Endothelial cell (in vitro differentiated cells): Measurements from ENCODE around the gene TRAP1. TPM values are rescaled to one million over a fixed set of nuclear protein-coding genes. Genes with fewer than 3 reads are reported as not detected.

Experiments
- DNase-seq: peaks from one replicate; pipeline ENCODE4 v3.0.0; 2021; ENCODE audit warnings: low spot score
- H3K27ac Mint-ChIP-seq: one replicate; pipeline ENCODE4 v1.8.0; 2021; ENCODE audit warnings: mixed read lengths, inconsistent platforms; ENCODE audit not compliant: unreplicated experiment
- H3K27me3 Mint-ChIP-seq: one replicate; pipeline ENCODE4 v1.8.0; 2021; ENCODE audit warnings: mild to moderate bottlenecking, moderate library complexity, mixed read lengths, inconsistent platforms; ENCODE audit not compliant: unreplicated experiment
- H3K36me3 Mint-ChIP-seq: one replicate; pipeline ENCODE4 v1.8.0; 2021; ENCODE audit warnings: mild to moderate bottlenecking, low read depth, mixed read lengths, inconsistent platforms; ENCODE audit not compliant: unreplicated experiment
- H3K4me1 Mint-ChIP-seq: one replicate; pipeline ENCODE4 v1.8.0; 2021; ENCODE audit warnings: mild to moderate bottlenecking, mixed read lengths, inconsistent platforms; ENCODE audit not compliant: unreplicated experiment
- H3K4me3 Mint-ChIP-seq: one replicate; pipeline ENCODE4 v1.8.0; 2021; ENCODE audit warnings: mild to moderate bottlenecking, mixed read lengths, inconsistent platforms; ENCODE audit not compliant: unreplicated experiment
- H3K9me3 Mint-ChIP-seq: one replicate; pipeline ENCODE4 v1.8.0; 2021; ENCODE audit warnings: mixed read lengths, inconsistent platforms; ENCODE audit not compliant: unreplicated experiment
- total RNA-seq: library from RNA; stranded (reverse); fragmentation: NEBNext Ultra II Directional; extraction: Animal tissue kit (Norgen Biotek cat#: 25700); gene quantifications from one replicate; pipeline ENCODE4 v1.2.1, GENCODE V29; 2021; ENCODE audit not compliant: unreplicated experiment
- TF ChIP-seq, protein P1 (sequence below): fragments of 200-600 bp; sonication (generic); IDR thresholded peaks from one replicate; pipeline ENCODE4 v1.5.0; 2021; ENCODE audit warnings: antibody characterized with exemption; ENCODE audit not compliant: unreplicated experiment

Gene TRAP1
- total RNA-seq, 1 donor from 2014 or later = 104 TPM

DNA sequence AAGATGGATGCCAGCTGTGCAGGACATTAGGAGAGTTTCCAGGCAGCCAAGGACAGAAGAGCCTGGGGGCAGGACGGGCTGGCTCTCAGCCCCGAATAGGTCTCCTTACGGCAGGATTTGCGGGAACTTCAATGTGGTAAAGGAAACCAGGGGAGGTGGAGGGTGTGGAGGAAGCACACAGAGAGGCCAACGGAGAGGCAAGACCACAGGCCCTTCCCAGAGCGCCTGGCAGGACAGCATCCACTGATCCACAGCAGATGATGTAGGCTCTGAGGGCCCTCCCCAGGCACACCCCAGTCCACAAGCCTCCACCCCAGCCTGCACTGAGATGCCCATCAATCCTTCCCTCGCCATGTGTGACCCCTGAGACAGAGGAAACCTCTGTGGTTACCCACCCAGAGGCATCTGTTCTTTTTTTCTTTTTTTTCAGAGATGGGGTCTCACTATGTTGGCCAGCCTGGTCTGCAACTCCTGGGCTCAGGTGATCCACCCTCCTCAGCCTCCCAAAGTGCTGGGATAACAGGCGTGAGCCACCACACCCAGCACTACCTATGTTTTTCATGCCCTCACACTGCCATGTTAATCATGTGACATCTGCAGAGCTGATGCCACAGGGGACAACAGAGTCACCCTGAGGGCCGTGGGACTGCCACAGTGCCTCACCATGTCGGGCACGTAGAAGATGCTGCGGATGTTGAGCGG is 43.5 kb downstream of the TRAP1 start:
- Mint-ChIP-seq H3K27ac (no peak overlapping the region), H3K36me3 (peaks cover 29% of the 10 kb centered on the region), H3K27me3 (peaks cover 16% of the 10 kb centered on the region), H3K4me3 (peak overlapping the region; percentile 43), H3K4me1 (peaks cover 27% of the 10 kb centered on the region), H3K9me3 (no peaks in the 10 kb centered on the region)
- TF ChIP-seq, protein P1, sequence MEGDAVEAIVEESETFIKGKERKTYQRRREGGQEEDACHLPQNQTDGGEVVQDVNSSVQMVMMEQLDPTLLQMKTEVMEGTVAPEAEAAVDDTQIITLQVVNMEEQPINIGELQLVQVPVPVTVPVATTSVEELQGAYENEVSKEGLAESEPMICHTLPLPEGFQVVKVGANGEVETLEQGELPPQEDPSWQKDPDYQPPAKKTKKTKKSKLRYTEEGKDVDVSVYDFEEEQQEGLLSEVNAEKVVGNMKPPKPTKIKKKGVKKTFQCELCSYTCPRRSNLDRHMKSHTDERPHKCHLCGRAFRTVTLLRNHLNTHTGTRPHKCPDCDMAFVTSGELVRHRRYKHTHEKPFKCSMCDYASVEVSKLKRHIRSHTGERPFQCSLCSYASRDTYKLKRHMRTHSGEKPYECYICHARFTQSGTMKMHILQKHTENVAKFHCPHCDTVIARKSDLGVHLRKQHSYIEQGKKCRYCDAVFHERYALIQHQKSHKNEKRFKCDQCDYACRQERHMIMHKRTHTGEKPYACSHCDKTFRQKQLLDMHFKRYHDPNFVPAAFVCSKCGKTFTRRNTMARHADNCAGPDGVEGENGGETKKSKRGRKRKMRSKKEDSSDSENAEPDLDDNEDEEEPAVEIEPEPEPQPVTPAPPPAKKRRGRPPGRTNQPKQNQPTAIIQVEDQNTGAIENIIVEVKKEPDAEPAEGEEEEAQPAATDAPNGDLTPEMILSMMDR = no peak
- no peak for DNase-seq

DNA sequence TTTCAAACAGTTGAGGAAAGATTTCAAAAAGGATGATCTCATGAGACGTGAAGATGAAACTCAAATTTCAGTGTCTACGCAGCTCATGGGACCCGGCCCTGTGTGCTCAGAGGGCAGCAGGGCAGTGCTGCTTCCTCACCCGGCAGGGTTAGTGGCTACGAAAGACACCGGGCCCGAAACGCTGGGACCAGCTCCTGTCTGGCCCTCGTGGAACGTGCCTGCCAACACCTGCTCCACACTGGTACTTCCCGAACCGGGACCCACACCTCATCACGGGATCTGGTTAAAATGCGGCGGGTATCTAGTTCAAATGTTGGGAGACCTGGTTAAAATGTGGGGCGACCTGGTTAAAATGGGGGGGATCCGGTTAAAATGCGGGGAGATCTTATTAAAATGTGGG is 44.1 kb downstream of the TRAP1 start:
- peaks cover 26% of the 10 kb centered on the region for H3K4me1 Mint-ChIP-seq
- no peaks in the 10 kb centered on the region for H3K9me3 Mint-ChIP-seq
- TF ChIP-seq, protein P1 = no peak
- DNase-seq = no peak
- H3K36me3 Mint-ChIP-seq = peaks cover 28% of the 10 kb centered on the region
- no peak overlapping the region for H3K27ac Mint-ChIP-seq
- peak overlapping the region; percentile 43 for H3K4me3 Mint-ChIP-seq
- H3K27me3 Mint-ChIP-seq = peaks cover 16% of the 10 kb centered on the region

DNA sequence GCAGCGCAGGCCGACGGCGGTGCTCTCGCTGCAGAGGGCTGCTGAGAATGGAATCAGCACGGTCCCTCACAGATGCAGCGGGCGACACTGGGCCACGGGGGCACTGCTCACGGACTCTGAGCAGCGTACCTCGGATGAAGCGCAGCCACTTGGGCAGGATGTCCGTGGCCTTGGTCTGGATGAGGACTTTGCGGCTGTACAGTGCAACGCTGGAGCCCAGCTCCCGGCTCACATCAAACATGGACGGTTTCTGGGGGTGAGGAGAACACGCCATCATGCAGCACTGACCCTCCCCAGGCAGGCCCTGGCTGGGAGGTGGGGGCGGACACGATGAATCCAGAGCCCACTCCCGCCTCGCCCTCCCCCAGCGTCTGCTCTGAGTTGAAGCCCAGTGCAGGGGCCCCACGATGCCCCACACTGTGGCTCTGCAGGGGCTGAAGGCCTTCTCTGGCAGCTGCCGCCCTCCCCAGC is 44.7 kb downstream of the TRAP1 start:
- Mint-ChIP-seq H3K27ac (no peak overlapping the region), H3K4me3 (no peak overlapping the region), H3K9me3 (no peaks in the 10 kb centered on the region), H3K4me1 (peaks cover 21% of the 10 kb centered on the region), H3K27me3 (peaks cover 16% of the 10 kb centered on the region), H3K36me3 (peaks cover 23% of the 10 kb centered on the region)
- TF ChIP-seq, protein P1 = no peak
- DNase-seq = no peak

GRCh38 chr16:3671424-3671823 is 45.9 kb downstream of the TRAP1 start:
- H3K4me3 Mint-ChIP-seq = no peak overlapping the region
- H3K36me3 Mint-ChIP-seq = peaks cover 20% of the 10 kb centered on the region
- DNase-seq = no peak
- no peaks in the 10 kb centered on the region for H3K9me3 Mint-ChIP-seq
- TF ChIP-seq, protein P1 = no peak
- H3K27me3 Mint-ChIP-seq = peaks cover 15% of the 10 kb centered on the region
- H3K4me1 Mint-ChIP-seq = peaks cover 13% of the 10 kb centered on the region
- no peak overlapping the region for H3K27ac Mint-ChIP-seq

DNA sequence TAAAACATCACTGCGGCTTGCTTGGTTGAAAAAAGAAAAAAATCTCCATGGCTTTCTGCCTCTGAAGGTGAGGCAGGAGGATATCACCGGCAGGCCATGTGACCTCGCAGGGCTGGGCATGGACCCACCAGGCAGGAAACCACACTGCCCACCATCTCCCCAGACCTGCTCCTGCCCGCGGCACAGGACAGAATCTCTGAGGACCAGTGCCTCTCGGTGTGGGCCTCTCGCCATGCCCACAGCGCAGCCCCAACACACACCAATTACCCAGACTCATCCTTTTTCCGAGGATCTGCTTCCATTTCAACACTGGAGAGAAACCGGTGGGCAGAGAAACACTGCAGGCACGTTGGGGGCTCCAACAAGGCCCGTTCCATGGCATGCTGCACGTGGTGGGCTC is 46.6 kb downstream of the TRAP1 start:
- no peak overlapping the region for H3K4me3 Mint-ChIP-seq
- no peak overlapping the region for H3K27ac Mint-ChIP-seq
- peaks cover 26% of the 10 kb centered on the region for H3K36me3 Mint-ChIP-seq
- peaks cover 10% of the 10 kb centered on the region for H3K4me1 Mint-ChIP-seq
- H3K9me3 Mint-ChIP-seq = no peaks in the 10 kb centered on the region
- TF ChIP-seq, protein P1 = no peak
- no peak for DNase-seq
- H3K27me3 Mint-ChIP-seq = peaks cover 15% of the 10 kb centered on the region
